Smooth muscle cell of the pulmonary artery (primary cell): ENCODE measurements around the gene RNF146. TPM values are rescaled to one million over a fixed set of nuclear protein-coding genes. Genes with fewer than 3 reads are reported as not detected.

ENCODE experiments used
- total RNA-seq: library from RNA; depleted of rRNA; stranded (reverse); fragments of >200 nt; gene quantifications from 2 replicates; pipeline ENCODE4 v1.2.3, GENCODE V29; 2014

Gene RNF146, protein sequence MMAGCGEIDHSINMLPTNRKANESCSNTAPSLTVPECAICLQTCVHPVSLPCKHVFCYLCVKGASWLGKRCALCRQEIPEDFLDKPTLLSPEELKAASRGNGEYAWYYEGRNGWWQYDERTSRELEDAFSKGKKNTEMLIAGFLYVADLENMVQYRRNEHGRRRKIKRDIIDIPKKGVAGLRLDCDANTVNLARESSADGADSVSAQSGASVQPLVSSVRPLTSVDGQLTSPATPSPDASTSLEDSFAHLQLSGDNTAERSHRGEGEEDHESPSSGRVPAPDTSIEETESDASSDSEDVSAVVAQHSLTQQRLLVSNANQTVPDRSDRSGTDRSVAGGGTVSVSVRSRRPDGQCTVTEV
- total RNA-seq = 37.4 and 46.1 TPM in 2 replicates

DNA sequence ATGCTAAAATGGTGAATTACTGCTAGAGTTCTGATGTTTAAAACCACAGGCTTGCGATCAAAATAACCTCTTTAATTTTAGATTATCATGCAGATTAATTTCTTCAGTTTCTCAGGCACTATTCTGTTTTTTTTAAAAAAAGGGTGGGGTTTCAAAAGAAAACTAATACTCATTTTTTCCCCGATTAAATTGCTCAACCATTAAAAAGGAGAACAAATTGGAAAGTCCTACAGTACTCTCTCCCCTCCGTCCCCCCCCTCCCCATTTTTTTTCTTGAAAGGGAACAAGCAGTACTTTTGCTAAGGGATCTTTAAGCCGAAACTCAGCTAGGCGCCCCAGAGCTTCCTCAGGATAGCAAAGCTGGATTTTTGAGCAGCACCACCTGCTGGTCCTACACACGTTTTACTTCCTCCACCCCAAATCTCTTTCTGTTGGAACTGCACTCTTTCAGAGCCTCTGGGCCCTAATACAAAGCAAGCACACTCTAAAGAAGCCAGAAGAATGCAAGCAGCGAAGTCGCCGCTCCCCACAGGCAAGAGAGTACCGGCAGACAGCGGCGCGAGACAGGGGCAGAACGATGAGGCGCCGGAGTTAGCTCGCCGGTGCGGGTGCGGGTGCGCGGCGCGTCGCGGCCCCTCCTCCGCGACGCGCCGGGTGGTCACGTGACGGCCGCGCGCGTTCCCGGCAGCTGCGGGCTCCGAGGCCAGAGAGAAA, at the start of gene RNF146:
TSS of gene RNF146 (plus strand) at position 687 of the 714 bp plus-strand sequence. CDS start 13,475 bp downstream, outside the sequence.

Other genes with a start within 250 kb of the RNF146 start
- gene RSPO3, start 148.2 kb upstream of the RNF146 start, total RNA-seq = 1.7 and 8.0 TPM in 2 replicates
- 36.4 and 40.3 TPM in 2 replicates for gene ECHDC1, start 76.7 kb downstream of the RNF146 start, total RNA-seq
- gene KIAA0408, start 192.5 kb downstream of the RNF146 start, total RNA-seq = 0.50 and 0.78 TPM in 2 replicates